Keratinocyte (primary cell): Measurements from ENCODE around the gene FAF1.

ENCODE experiments used
- CTCF ChIP-seq, 3 experiments: IDR thresholded peaks in 1 of 3; conservative IDR thresholded peaks in 1 of 3; optimal IDR thresholded peaks in 1 of 3; 2 replicates in 2 of 3; 3 replicates in 1 of 3; pipeline versions ENCODE3 to v1.5.1; 2011; ENCODE audit warnings: low read length in 3 of 3, mild to moderate bottlenecking in 3 of 3, moderate library complexity in 2 of 3, control low read depth in 1 of 3, inconsistent platforms in 1 of 3; ENCODE audit not compliant: insufficient read depth in 2 of 3; ENCODE audit errors: extremely low read depth in 1 of 3
- EZH2 ChIP-seq: IDR thresholded peaks from one replicate; pipeline ENCODE4 v1.6.1; 2012; ENCODE audit warnings: inconsistent platforms, mild to moderate bottlenecking, low read length, moderate library complexity

GRCh38 chr1:50421366-50421748 lies 538.7 kb downstream of the FAF1 start:
- TF ChIP-seq CTCF (optimal IDR thresholded peaks at IDR 0.05 in 1 of 3, IDR thresholded peaks at IDR 0.05 in 1 of 3, conservative IDR thresholded peaks at IDR 0.05 in 1 of 3; ENCODE audit: extremely low read depth in 1 of 3, insufficient read depth in 2 of 3, low read length in 3 of 3): no peak
- peak; percentile 76 for TF ChIP-seq EZH2
